GM23338 (cell line): ENCODE data around the gene FNDC3A. TPM values are rescaled to one million over a fixed set of nuclear protein-coding genes. Genes with fewer than 3 reads are reported as not detected.

Source experiments
- ATAC-seq: fragments of 200-7000 bp; cut with Tn5 transposase; 3 replicates; pipeline ENCODE4 v1.9.1; 2020
- DNase-seq: peaks from one replicate; pipeline ENCODE4 v3.0.0-alpha.2; 2015; ENCODE audit warnings: low spot score
- H2AFZ ChIP-seq: fragments of 200-600 bp; sonication (generic); 2 replicates; pipeline ENCODE4 v1.8.0; 2016; ENCODE audit warnings: antibody characterized with exemption, mild to moderate bottlenecking, moderate library complexity
- H3F3A ChIP-seq: fragments of 200-600 bp; sonication (generic); replicated peaks from 2 replicates; pipeline ENCODE4 v1.8.0; 2017; ENCODE audit warnings: antibody characterized with exemption, mixed run types, low read depth
- H3K27ac ChIP-seq: fragments of 200-600 bp; sonication (generic); 2 replicates; pipeline ENCODE4 v1.6.1; 2016; ENCODE audit warnings: low read depth
- H3K27me3 ChIP-seq: fragments of 200-600 bp; sonication (generic); 2 replicates; pipeline ENCODE4 v1.8.0; 2016; ENCODE audit warnings: mild to moderate bottlenecking, mixed run types, moderate library complexity; ENCODE audit not compliant: insufficient read depth
- H3K36me3 ChIP-seq: fragments of 200-600 bp; sonication (generic); 2 replicates; pipeline ENCODE4 v1.8.0; 2016; ENCODE audit warnings: mild to moderate bottlenecking; ENCODE audit not compliant: insufficient read depth
- H3K4me1 ChIP-seq: fragments of 200-600 bp; sonication (generic); 2 replicates; pipeline ENCODE4 v1.8.0; 2016; ENCODE audit warnings: mild to moderate bottlenecking, moderate library complexity; ENCODE audit not compliant: insufficient read depth
- H3K4me2 ChIP-seq: fragments of 200-600 bp; sonication (generic); 2 replicates; pipeline ENCODE4 v1.7.1; 2017; ENCODE audit warnings: mixed run types
- H3K4me3 ChIP-seq: fragments of 200-600 bp; sonication (generic); 2 replicates; pipeline ENCODE4 v1.6.1; 2016; ENCODE audit warnings: mixed run types
- H3K79me2 ChIP-seq: fragments of 200-600 bp; sonication (generic); replicated peaks from 2 replicates; pipeline ENCODE4 v1.8.0; 2017; ENCODE audit warnings: mild to moderate bottlenecking; ENCODE audit not compliant: insufficient read depth
- H3K9me2 ChIP-seq: fragments of 200-600 bp; sonication (generic); 2 replicates; pipeline ENCODE4 v1.8.0; 2017; ENCODE audit not compliant: insufficient read depth
- H4K20me1 ChIP-seq: fragments of 200-600 bp; sonication (generic); replicated peaks from 2 replicates; pipeline ENCODE4 v1.8.0; 2017; ENCODE audit warnings: mild to moderate bottlenecking; ENCODE audit not compliant: insufficient read depth
- H3K27ac Mint-ChIP-seq: 2 replicates; pipeline ENCODE4 v1.8.0; 2020; ENCODE audit warnings: inconsistent platforms, mild to moderate bottlenecking, moderate library complexity, mixed read lengths
- H3K27me3 Mint-ChIP-seq: 3 replicates; pipeline ENCODE4 v1.8.0; 2022; ENCODE audit warnings: low read depth, mild to moderate bottlenecking, moderate library complexity, mixed read lengths, inconsistent platforms; ENCODE audit not compliant: insufficient read depth, poor library complexity
- H3K36me3 Mint-ChIP-seq: 3 replicates; pipeline ENCODE4 v1.8.0; 2021; ENCODE audit warnings: low read depth, mild to moderate bottlenecking, inconsistent platforms, moderate library complexity, mixed read lengths
- H3K4me1 Mint-ChIP-seq: 3 replicates; pipeline ENCODE4 v1.8.0; 2020; ENCODE audit warnings: mild to moderate bottlenecking, inconsistent platforms, mixed read lengths
- H3K4me3 Mint-ChIP-seq: 3 replicates; pipeline ENCODE4 v1.8.0; 2021; ENCODE audit warnings: moderate library complexity, mild to moderate bottlenecking, inconsistent platforms, mixed read lengths
- H3K9me3 Mint-ChIP-seq: 3 replicates; pipeline ENCODE4 v1.8.0; 2020; ENCODE audit warnings: moderate library complexity, mild to moderate bottlenecking, inconsistent platforms, mixed read lengths
- CREB1 ChIP-seq: fragments of 250-450 bp; sonication (Bioruptor Pico); IDR thresholded peaks from 2 replicates; pipeline ENCODE4 v1.5.0; 2020; ENCODE audit warnings: low read depth, mild to moderate bottlenecking, moderate library complexity
- EZH2phosphoT487 ChIP-seq: fragments of 200-600 bp; sonication (generic); IDR thresholded peaks from one replicate; pipeline ENCODE4 v1.8.1; 2018; ENCODE audit warnings: antibody characterized with exemption; ENCODE audit not compliant: unreplicated experiment
- JUNB ChIP-seq: IDR thresholded peaks from one replicate; pipeline ENCODE4 v1.6.1; 2016; ENCODE audit warnings: antibody characterized with exemption; ENCODE audit not compliant: unreplicated experiment
- NANOG ChIP-seq: IDR thresholded peaks from 2 replicates; pipeline ENCODE4 v1.6.1; 2016; ENCODE audit warnings: antibody characterized with exemption, borderline replicate concordance
- STAT1 ChIP-seq: IDR thresholded peaks from one replicate; pipeline ENCODE4 v1.6.1; 2016; ENCODE audit warnings: antibody characterized with exemption; ENCODE audit not compliant: unreplicated experiment
- ZNF114 ChIP-seq: fragments of 250-450 bp; sonication (Bioruptor Pico); IDR thresholded peaks from 2 replicates; pipeline ENCODE4 v1.5.0; 2020; ENCODE audit warnings: mild to moderate bottlenecking, moderate library complexity
- ZNF331 ChIP-seq: fragments of 250-450 bp; sonication (Bioruptor Pico); IDR thresholded peaks from 2 replicates; pipeline ENCODE4 v1.5.0; 2020; ENCODE audit warnings: low read depth, mild to moderate bottlenecking, moderate library complexity
- polyA plus RNA-seq: library from polyadenylated mRNA; unstranded; fragments of >200 nt; fragmentation: Nextera tagmentation; extraction: Ambion mirVana; gene quantifications from 2 replicates; pipeline ENCODE4 v1.2.1, GENCODE V29; 2016
- total RNA-seq: library from RNA; depleted of rRNA; stranded (reverse); fragments of >200 nt; shearing (Covaris generic); gene quantifications from 2 replicates; pipeline ENCODE4 v1.2.3, GENCODE V29; 2014
- TF ChIP-seq, protein P1 (sequence below): IDR thresholded peaks from 2 replicates; pipeline ENCODE4 v1.6.1; 2016; ENCODE audit warnings: antibody characterized with exemption
- TF ChIP-seq, protein P2 (sequence below): IDR thresholded peaks from one replicate; pipeline ENCODE4 v1.6.1; 2018; ENCODE audit warnings: antibody characterized with exemption; ENCODE audit not compliant: unreplicated experiment
- TF ChIP-seq, protein P3 (sequence below): fragments of 250-450 bp; sonication (Bioruptor Pico); IDR thresholded peaks from 2 replicates; pipeline ENCODE4 v1.5.0; 2020; ENCODE audit warnings: mild to moderate bottlenecking, moderate library complexity

FNDC3A gene
- total and polyA plus RNA-seq, 2 experiments from 2014 or later, result 10.3 to 31.1 TPM

GRCh38 chr13:49217962-49218492 is 242.3 kb downstream of the FNDC3A start (continued):
- TF ChIP-seq ZNF114 (CRISPR knock-in tag) (no peak), ZNF331 (CRISPR knock-in tag) (no peak), STAT1 (no peak), EZH2phosphoT487 (no peak)
- TF ChIP-seq, protein P1, sequence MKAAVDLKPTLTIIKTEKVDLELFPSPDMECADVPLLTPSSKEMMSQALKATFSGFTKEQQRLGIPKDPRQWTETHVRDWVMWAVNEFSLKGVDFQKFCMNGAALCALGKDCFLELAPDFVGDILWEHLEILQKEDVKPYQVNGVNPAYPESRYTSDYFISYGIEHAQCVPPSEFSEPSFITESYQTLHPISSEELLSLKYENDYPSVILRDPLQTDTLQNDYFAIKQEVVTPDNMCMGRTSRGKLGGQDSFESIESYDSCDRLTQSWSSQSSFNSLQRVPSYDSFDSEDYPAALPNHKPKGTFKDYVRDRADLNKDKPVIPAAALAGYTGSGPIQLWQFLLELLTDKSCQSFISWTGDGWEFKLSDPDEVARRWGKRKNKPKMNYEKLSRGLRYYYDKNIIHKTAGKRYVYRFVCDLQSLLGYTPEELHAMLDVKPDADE, result no peak

DNA sequence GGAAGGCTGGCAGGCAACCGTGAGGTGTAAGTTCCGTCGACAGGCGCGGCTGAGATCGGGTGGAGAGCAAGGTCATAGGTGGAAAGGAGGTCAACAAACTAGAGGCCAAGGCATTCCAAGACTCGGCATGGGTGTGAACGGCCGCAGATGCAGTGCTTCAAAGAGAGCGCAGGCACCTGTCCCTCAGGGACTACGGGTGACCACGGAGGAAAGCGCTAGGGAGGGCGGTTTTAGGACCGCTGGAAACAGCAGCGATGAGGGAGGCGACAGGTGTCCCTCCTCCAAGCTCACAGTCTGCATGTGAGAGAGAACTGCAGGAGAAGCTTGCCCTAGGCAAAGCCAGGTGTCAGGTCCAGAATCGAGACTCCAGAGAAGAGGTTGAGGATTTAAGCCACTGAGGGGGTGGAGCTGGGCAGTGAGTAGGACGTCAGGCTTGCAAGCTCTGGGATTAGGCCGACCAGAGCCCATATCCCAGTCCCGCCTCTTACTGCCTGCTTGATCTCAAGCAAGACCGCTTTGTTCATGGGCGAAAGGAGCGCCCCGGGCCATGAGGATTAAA is 242.9 kb downstream of the FNDC3A start:
- Histone ChIP-seq H3F3A (peaks cover 7% of the 10 kb centered on the region), H4K20me1 (no peaks in the 10 kb centered on the region), H3K27me3 (peaks cover 78% of the 10 kb centered on the region), H3K4me1 (peaks cover 20% of the 10 kb centered on the region), H3K79me2 (no peaks in the 10 kb centered on the region), H3K36me3 (no peaks in the 10 kb centered on the region), H3K9me2 (no peaks in the 10 kb centered on the region), H3K4me3 (peak overlapping the region; percentile 57), H3K27ac (no peak overlapping the region), H2AFZ (peak overlapping the region; percentile 98), H3K4me2 (peak overlapping the region; percentile 88)
- H3K4me1 Mint-ChIP-seq, result peaks cover 41% of the 10 kb centered on the region
- TF ChIP-seq EZH2phosphoT487 (no peak), JUNB (no peak), CREB1 (CRISPR knock-in tag) (no peak), STAT1 (no peak), NANOG (no peak), ZNF331 (CRISPR knock-in tag) (no peak)
- TF ChIP-seq, protein P2, sequence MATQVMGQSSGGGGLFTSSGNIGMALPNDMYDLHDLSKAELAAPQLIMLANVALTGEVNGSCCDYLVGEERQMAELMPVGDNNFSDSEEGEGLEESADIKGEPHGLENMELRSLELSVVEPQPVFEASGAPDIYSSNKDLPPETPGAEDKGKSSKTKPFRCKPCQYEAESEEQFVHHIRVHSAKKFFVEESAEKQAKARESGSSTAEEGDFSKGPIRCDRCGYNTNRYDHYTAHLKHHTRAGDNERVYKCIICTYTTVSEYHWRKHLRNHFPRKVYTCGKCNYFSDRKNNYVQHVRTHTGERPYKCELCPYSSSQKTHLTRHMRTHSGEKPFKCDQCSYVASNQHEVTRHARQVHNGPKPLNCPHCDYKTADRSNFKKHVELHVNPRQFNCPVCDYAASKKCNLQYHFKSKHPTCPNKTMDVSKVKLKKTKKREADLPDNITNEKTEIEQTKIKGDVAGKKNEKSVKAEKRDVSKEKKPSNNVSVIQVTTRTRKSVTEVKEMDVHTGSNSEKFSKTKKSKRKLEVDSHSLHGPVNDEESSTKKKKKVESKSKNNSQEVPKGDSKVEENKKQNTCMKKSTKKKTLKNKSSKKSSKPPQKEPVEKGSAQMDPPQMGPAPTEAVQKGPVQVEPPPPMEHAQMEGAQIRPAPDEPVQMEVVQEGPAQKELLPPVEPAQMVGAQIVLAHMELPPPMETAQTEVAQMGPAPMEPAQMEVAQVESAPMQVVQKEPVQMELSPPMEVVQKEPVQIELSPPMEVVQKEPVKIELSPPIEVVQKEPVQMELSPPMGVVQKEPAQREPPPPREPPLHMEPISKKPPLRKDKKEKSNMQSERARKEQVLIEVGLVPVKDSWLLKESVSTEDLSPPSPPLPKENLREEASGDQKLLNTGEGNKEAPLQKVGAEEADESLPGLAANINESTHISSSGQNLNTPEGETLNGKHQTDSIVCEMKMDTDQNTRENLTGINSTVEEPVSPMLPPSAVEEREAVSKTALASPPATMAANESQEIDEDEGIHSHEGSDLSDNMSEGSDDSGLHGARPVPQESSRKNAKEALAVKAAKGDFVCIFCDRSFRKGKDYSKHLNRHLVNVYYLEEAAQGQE, result no peak
- TF ChIP-seq, protein P1, result no peak
- TF ChIP-seq, protein P3, sequence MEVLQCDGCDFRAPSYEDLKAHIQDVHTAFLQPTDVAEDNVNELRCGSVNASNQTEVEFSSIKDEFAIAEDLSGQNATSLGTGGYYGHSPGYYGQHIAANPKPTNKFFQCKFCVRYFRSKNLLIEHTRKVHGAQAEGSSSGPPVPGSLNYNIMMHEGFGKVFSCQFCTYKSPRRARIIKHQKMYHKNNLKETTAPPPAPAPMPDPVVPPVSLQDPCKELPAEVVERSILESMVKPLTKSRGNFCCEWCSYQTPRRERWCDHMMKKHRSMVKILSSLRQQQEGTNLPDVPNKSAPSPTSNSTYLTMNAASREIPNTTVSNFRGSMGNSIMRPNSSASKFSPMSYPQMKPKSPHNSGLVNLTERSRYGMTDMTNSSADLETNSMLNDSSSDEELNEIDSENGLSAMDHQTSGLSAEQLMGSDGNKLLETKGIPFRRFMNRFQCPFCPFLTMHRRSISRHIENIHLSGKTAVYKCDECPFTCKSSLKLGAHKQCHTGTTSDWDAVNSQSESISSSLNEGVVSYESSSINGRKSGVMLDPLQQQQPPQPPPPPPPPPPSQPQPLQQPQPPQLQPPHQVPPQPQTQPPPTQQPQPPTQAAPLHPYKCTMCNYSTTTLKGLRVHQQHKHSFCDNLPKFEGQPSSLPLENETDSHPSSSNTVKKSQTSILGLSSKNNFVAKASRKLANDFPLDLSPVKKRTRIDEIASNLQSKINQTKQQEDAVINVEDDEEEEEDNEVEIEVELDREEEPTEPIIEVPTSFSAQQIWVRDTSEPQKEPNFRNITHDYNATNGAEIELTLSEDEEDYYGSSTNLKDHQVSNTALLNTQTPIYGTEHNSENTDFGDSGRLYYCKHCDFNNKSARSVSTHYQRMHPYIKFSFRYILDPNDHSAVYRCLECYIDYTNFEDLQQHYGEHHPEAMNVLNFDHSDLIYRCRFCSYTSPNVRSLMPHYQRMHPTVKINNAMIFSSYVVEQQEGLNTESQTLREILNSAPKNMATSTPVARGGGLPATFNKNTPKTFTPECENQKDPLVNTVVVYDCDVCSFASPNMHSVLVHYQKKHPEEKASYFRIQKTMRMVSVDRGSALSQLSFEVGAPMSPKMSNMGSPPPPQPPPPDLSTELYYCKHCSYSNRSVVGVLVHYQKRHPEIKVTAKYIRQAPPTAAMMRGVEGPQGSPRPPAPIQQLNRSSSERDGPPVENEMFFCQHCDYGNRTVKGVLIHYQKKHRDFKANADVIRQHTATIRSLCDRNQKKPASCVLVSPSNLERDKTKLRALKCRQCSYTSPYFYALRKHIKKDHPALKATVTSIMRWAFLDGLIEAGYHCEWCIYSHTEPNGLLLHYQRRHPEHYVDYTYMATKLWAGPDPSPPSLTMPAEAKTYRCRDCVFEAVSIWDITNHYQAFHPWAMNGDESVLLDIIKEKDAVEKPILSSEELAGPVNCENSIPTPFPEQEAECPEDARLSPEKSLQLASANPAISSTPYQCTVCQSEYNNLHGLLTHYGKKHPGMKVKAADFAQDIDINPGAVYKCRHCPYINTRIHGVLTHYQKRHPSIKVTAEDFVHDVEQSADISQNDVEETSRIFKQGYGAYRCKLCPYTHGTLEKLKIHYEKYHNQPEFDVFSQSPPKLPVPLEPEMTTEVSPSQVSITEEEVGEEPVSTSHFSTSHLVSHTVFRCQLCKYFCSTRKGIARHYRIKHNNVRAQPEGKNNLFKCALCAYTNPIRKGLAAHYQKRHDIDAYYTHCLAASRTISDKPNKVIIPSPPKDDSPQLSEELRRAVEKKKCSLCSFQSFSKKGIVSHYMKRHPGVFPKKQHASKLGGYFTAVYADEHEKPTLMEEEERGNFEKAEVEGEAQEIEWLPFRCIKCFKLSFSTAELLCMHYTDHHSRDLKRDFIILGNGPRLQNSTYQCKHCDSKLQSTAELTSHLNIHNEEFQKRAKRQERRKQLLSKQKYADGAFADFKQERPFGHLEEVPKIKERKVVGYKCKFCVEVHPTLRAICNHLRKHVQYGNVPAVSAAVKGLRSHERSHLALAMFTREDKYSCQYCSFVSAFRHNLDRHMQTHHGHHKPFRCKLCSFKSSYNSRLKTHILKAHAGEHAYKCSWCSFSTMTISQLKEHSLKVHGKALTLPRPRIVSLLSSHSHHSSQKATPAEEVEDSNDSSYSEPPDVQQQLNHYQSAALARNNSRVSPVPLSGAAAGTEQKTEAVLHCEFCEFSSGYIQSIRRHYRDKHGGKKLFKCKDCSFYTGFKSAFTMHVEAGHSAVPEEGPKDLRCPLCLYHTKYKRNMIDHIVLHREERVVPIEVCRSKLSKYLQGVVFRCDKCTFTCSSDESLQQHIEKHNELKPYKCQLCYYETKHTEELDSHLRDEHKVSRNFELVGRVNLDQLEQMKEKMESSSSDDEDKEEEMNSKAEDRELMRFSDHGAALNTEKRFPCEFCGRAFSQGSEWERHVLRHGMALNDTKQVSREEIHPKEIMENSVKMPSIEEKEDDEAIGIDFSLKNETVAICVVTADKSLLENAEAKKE (CRISPR knock-in tag), result no peak
- no peaks in the 10 kb centered on the region; the same call in 2 of the 3 replicates for H3K36me3 Mint-ChIP-seq
- DNase-seq, result peak; percentile 63
- ATAC-seq, result peak; percentile 31
- peak overlapping the region; percentile 75 for H3K4me3 Mint-ChIP-seq
- no peak overlapping the region for H3K27ac Mint-ChIP-seq
- H3K9me3 Mint-ChIP-seq, result peaks cover 9% of the 10 kb centered on the region; the same call in 2 of the 3 replicates
- peaks cover 77% of the 10 kb centered on the region for H3K27me3 Mint-ChIP-seq
